Ovary (tissue), 9 donors: ENCODE data around the gene RAB28. TPM values are rescaled to one million over a fixed set of nuclear protein-coding genes. Genes with fewer than 3 reads are reported as not detected.

ENCODE experiments used
- DNase-seq, 5 donors: peaks; one replicate each; pipeline ENCODE4 v3.0.0-alpha.2; 2019 to 2020
- H3K27ac ChIP-seq, 2 donors: fragments of 200-600 bp; one replicate each; pipeline versions ENCODE4 v1.5.1 to v1.8.0; 2019 to 2022
- H3K27me3 ChIP-seq: fragments of 200-600 bp; one replicate; pipeline ENCODE4 v1.8.0; 2022
- H3K36me3 ChIP-seq: fragments of 200-600 bp; sonication (generic); one replicate; pipeline ENCODE4 v1.5.1; 2019
- H3K4me1 ChIP-seq: one replicate; pipeline ENCODE4 v1.8.1; 2013; ENCODE audit warnings: mild to moderate bottlenecking, moderate library complexity; ENCODE audit not compliant: insufficient read depth
- H3K4me3 ChIP-seq: fragments of 200-600 bp; sonication (generic); one replicate; pipeline ENCODE4 v1.5.1; 2017
- H3K9me3 ChIP-seq, 2 donors: fragments of 200-600 bp in 1 of 2; sonication (generic) in 1 of 2; one replicate each; pipeline versions ENCODE4 v1.5.1 to v1.8.1; 2013 to 2019; ENCODE audit warnings: mild to moderate bottlenecking in 1 of 2, moderate library complexity in 1 of 2
- EP300 ChIP-seq: sonication (generic); formaldehyde crosslinking; IDR thresholded peaks from one replicate; pipeline ENCODE4 v1.6.1; 2017; ENCODE audit warnings: antibody characterized with exemption
- POLR2A ChIP-seq: fragments of 450-650 bp; IDR thresholded peaks from one replicate; pipeline ENCODE4 v1.6.1; 2017; ENCODE audit warnings: antibody characterized with exemption, mild to moderate bottlenecking, moderate library complexity
- WGBS, 3 donors: extraction: QIAGEN DNeasy Blood & Tissue Kit in 1 of 3; methylation state at CpG; one replicate each; pipeline versions ENCODE4 v1.1.5 to v1.1.7; 2013 to 2017; 5-methylcytosine and 5-hydroxymethylcytosine counted together
- intact Hi-C, 4 donors: fragments of 100-400 bp; cut with DNase I; formaldehyde crosslinking; loops; one replicate each; pipeline versions ENCODE4 v1.11.0 to v1.15.1; 2022 to 2023
- polyA plus RNA-seq, 2 donors: library from polyadenylated mRNA; stranded (reverse); fragments of 200-250 nt in 1 of 2; fragments of 350-450 nt in 1 of 2; fragmentation: Illumina TruSeq in 1 of 2; extraction: RNeasy Lipid Tissue Mini Kit (QIAGEN cat#74804) in 1 of 2; gene quantifications; one replicate each; pipeline ENCODE4 v1.2.3, GENCODE V29; 2013 to 2014
- total RNA-seq, 7 donors: library from RNA; depleted of rRNA in 2 of 7; stranded (reverse); fragments of >200 nt in 2 of 7; fragmentation: NEBNext Ultra II Directional in 3 of 7; extraction: Animal tissue kit (Norgen Biotek cat#: 25700) in 3 of 7; gene quantifications; one replicate each; pipeline versions ENCODE4 v1.1.0 to v1.2.4, GENCODE V29; 2016 to 2023
- TF ChIP-seq, protein P1 (sequence below), 3 donors: fragments of 450-650 bp in 2 of 3; fragments of 200-600 bp in 1 of 3; IDR thresholded peaks; one replicate each; pipeline versions ENCODE4 v1.5.1 to v1.8.0; 2016 to 2022; ENCODE audit warnings: antibody characterized with exemption in 3 of 3, mild to moderate bottlenecking in 1 of 3
- donor health status: DM: no; HTN: no; CAD: no; lungs with moderate emphysema.
- donor health status: DM: no; HTN: no; CAD: no.
- donor health status: Bipolar disorder and iron deficiency.
- donor health status: DM: yes; HTN: yes; CAD: no.
- donor health status: DM: no; HTN: no; CAD: no.
- donor health status: DM: yes; HTN: yes; CAD: no.

RAB28 gene
- total and polyA plus RNA-seq, 9 donors = 17.4 to 24.2 (median 20.0) TPM

DNA sequence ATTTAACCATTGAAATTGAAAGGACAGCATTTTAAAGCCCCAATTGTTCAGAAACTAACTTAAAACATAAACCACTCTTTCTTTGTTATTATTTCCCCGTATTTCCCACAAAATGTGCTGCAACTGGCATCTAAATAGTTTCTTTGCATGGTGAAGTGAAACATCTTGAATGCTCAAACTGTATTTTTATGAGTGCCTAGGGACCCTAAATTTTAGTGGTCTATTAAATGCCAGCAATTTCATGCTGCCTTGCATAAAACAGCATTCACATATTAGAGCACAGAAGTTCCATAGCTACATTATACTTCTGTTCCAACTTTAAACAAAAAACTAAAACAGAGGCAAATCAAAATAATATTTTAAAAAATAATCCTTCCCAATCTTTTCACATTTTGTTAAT is 5.4 kb downstream of the RAB28 start:
- H3K4me1 ChIP-seq = no peaks in the 10 kb centered on the region
- TF ChIP-seq, protein P1, sequence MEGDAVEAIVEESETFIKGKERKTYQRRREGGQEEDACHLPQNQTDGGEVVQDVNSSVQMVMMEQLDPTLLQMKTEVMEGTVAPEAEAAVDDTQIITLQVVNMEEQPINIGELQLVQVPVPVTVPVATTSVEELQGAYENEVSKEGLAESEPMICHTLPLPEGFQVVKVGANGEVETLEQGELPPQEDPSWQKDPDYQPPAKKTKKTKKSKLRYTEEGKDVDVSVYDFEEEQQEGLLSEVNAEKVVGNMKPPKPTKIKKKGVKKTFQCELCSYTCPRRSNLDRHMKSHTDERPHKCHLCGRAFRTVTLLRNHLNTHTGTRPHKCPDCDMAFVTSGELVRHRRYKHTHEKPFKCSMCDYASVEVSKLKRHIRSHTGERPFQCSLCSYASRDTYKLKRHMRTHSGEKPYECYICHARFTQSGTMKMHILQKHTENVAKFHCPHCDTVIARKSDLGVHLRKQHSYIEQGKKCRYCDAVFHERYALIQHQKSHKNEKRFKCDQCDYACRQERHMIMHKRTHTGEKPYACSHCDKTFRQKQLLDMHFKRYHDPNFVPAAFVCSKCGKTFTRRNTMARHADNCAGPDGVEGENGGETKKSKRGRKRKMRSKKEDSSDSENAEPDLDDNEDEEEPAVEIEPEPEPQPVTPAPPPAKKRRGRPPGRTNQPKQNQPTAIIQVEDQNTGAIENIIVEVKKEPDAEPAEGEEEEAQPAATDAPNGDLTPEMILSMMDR (IDR thresholded peaks at IDR 0.05) = no peak
- TF ChIP-seq POLR2A (no peak), EP300 (no peak)
- no peaks in the 10 kb centered on the region for H3K9me3 ChIP-seq
- H3K4me3 ChIP-seq = no peak overlapping the region
- H3K27me3 ChIP-seq = no peaks in the 10 kb centered on the region
- H3K36me3 ChIP-seq = no peaks in the 10 kb centered on the region
- intact Hi-C loops = no loop called here
- DNase-seq = no peak
- WGBS, 3 donors = 88 to 93% (median 88%) methylated on average over 1 of the region's 1 CpG
- H3K27ac ChIP-seq = no peak overlapping the region

DNA sequence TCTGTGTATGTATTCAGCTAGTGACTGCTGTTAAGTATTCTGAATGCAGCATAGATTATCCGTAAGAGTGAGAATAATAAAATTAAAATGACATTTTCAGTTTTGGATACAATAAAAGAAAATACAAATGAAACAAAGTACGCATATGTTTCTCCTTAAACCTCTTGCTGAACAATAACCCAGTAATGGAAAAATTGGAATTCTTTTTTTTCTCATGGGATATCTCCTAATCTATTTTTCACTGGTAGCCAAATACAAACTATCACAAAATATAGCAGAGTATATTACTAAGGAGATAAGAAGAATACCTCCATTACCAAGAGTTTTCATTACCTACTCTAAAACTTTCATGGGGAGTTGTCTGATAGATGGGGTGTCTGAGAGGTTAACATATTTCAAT is 6.0 kb downstream of the RAB28 start:
- no peaks in the 10 kb centered on the region for H3K9me3 ChIP-seq
- 91 to 99% (median 94%) methylated on average over 2 of the region's 2 CpGs for WGBS, 3 donors
- H3K4me1 ChIP-seq = no peaks in the 10 kb centered on the region
- DNase-seq = no peak
- no peaks in the 10 kb centered on the region for H3K27me3 ChIP-seq
- H3K36me3 ChIP-seq = no peaks in the 10 kb centered on the region
- intact Hi-C loops = no loop called here
- TF ChIP-seq, protein P1 (IDR thresholded peaks at IDR 0.05) = no peak
- TF ChIP-seq EP300 (no peak), POLR2A (no peak)
- H3K4me3 ChIP-seq = no peak overlapping the region
- no peak overlapping the region for H3K27ac ChIP-seq

DNA sequence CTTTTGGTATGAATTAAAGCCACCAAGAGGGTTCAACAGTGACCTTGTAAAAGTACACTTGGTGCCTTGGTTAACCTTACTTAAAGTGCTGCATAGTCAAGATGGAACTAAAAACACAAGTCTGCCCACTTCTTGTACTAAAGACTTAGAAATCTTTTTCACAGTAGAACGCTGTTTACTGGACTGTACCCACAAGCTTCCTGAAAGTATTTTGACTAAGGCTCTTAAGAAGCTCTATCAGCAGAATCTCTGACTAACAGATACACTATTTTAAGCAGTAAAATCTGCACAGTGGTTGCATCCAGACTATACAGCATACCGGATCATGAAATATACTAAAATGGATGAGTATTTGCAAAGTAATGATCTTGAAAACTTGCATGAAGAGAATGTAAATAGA is 7.2 kb downstream of the RAB28 start:
- DNase-seq = no peak
- TF ChIP-seq, protein P1 (IDR thresholded peaks at IDR 0.05) = no peak
- no peak for TF ChIP-seq POLR2A
- TF ChIP-seq EP300 = no peak
- H3K27ac ChIP-seq = no peak overlapping the region
- no peaks in the 10 kb centered on the region for H3K4me1 ChIP-seq
- no peaks in the 10 kb centered on the region for H3K36me3 ChIP-seq
- H3K9me3 ChIP-seq = no peaks in the 10 kb centered on the region
- 80 to 89% (median 87%) methylated on average over 2 of the region's 2 CpGs for WGBS, 3 donors
- H3K27me3 ChIP-seq = no peaks in the 10 kb centered on the region
- no peak overlapping the region for H3K4me3 ChIP-seq
- intact Hi-C loops = no loop called here

DNA sequence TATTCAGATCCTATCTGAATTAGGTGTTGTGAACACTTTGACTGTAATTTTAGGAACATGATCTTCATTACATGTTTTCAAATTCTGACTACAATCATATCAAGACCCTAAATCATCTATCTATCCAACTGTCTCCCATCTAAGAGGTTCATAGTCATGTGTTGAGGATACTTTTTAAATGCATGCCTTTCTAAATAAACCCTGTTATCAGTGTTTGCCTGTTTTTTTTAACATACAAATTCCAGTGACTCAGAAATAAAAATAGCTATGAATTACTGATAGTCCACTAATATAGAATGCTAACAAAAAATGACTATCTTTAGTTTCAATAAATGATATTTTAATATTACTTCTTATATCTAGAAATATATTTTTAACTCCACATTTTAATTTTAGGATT is 8.0 kb downstream of the RAB28 start:
- Histone ChIP-seq H3K9me3 (no peaks in the 10 kb centered on the region), H3K36me3 (no peaks in the 10 kb centered on the region), H3K27me3 (no peaks in the 10 kb centered on the region), H3K27ac (no peak overlapping the region), H3K4me3 (no peak overlapping the region), H3K4me1 (no peaks in the 10 kb centered on the region)
- TF ChIP-seq EP300 (no peak), POLR2A (no peak)
- TF ChIP-seq, protein P1 (IDR thresholded peaks at IDR 0.05) = no peak
- intact Hi-C loops = no loop called here
- no peak for DNase-seq

DNA sequence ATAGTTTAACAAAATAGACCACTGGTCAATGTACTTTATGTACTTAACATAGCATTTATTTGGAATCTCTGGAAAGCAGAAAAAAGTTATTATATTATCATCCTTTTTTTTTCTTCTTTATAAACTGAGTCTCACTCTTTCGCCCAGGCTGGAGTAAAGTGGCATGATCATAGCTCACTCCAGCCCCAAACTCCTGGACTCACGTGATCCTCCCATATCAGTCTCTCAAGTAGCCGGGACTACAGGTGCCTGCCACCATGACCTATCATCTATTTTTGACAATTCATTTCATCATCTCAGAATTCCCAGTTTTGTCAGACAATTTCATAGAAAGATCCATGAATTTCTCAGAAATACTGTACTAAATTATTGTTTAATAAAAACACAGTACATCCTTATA is 12.7 kb downstream of the RAB28 start:
- intact Hi-C loops = no loop called here
- 94 to 96% (median 95%) methylated on average over 3 of the region's 3 CpGs for WGBS, 3 donors
- TF ChIP-seq POLR2A (no peak), EP300 (no peak)
- TF ChIP-seq, protein P1 (IDR thresholded peaks at IDR 0.05) = no peak
- no peak for DNase-seq
- H3K27me3 ChIP-seq = no peaks in the 10 kb centered on the region
- H3K4me1 ChIP-seq = no peaks in the 10 kb centered on the region
- no peak overlapping the region for H3K4me3 ChIP-seq
- no peaks in the 10 kb centered on the region for H3K36me3 ChIP-seq
- H3K9me3 ChIP-seq = no peaks in the 10 kb centered on the region
- H3K27ac ChIP-seq = no peak overlapping the region
